Effector memory CD4-positive, alpha-beta T cell (primary cell): ENCODE measurements around the gene MAN2B2.
"Not testable (repeated sequence)": the region's sequence is repeated elsewhere in the genome, so short reads cannot be mapped to it uniquely, and the experiment has no call there.

ENCODE experiments used
- DNase-seq, 3 donors: peaks; one replicate each; pipeline ENCODE4 v3.0.0-alpha.2; 2020
- H3K27ac ChIP-seq: 2 replicates; pipeline ENCODE4 v1.7.0; 2013; ENCODE audit warnings: mild to moderate bottlenecking, low read length, moderate library complexity; ENCODE audit not compliant: insufficient read depth, poor library complexity, severe bottlenecking
- H3K27me3 ChIP-seq: replicated peaks from 2 replicates; pipeline ENCODE4 v1.7.0; 2013; ENCODE audit warnings: mild to moderate bottlenecking, low read length; ENCODE audit not compliant: insufficient read depth, control insufficient read depth, poor library complexity, severe bottlenecking
- H3K36me3 ChIP-seq: 2 replicates; pipeline ENCODE4 v1.7.0; 2013; ENCODE audit warnings: mild to moderate bottlenecking, low read length, moderate library complexity; ENCODE audit not compliant: control insufficient read depth, insufficient read depth
- H3K4me1 ChIP-seq: 2 replicates; pipeline ENCODE4 v1.7.0; 2013; ENCODE audit warnings: low read length, mild to moderate bottlenecking; ENCODE audit not compliant: control insufficient read depth, insufficient read depth, poor library complexity, severe bottlenecking
- H3K4me3 ChIP-seq: 2 replicates; pipeline ENCODE4 v1.7.0; 2013; ENCODE audit warnings: low read length, low read depth, mild to moderate bottlenecking; ENCODE audit not compliant: insufficient read depth, poor library complexity, severe bottlenecking
- H3K9me3 ChIP-seq: 2 replicates; pipeline ENCODE4 v1.7.0; 2013; ENCODE audit warnings: mild to moderate bottlenecking, low read length, moderate library complexity; ENCODE audit not compliant: control insufficient read depth

Gene MAN2B2

DNA sequence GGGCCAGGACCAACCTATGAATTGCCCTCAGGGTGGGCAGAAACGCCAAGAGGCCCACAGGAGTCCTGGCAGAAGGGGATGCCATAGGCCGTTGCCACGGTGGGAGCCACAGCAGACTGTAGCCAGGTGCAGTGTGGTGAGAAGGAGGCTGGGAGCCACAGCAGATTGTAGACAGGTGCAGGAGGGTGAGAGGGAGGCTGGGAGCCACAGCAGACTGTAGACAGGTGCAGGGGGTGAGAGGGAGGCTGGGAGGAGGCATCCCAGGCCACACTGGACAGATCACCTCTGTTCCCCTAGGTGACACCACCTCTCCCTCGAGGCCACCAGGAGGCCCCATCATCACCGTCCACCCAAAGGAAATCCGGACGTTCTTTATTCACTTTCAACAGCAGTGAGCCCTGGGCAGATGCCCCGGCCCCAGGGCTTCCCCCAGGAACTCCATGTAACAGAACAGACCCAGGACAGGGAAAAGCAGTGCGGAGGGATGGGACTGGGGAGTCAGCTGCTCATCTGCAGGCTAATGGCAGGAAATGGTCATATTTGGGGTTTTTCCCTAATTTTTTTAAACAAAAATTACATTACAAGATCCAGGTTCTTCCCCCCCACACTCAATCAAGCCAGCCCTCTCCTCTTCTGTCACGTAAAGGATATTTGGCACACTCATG is 46.0 kb downstream of the MAN2B2 start:
- no peak overlapping the region for H3K27ac ChIP-seq
- no peaks in the 10 kb centered on the region for H3K27me3 ChIP-seq
- no peak overlapping the region for H3K4me3 ChIP-seq
- H3K9me3 ChIP-seq: no peaks in the 10 kb centered on the region
- H3K4me1 ChIP-seq: no peaks in the 10 kb centered on the region
- no peak for DNase-seq
- H3K36me3 ChIP-seq: peaks cover 38% of the 10 kb centered on the region

GRCh38 chr4:6621556-6621927 is 46.6 kb downstream of the MAN2B2 start:
- Histone ChIP-seq H3K27me3 (no peaks in the 10 kb centered on the region), H3K4me3 (no peak overlapping the region), H3K4me1 (no peaks in the 10 kb centered on the region), H3K27ac (no peak overlapping the region), H3K9me3 (no peaks in the 10 kb centered on the region), H3K36me3 (peaks cover 33% of the 10 kb centered on the region)
- DNase-seq: no peak

GRCh38 chr4:6622744-6623143 is 47.8 kb downstream of the MAN2B2 start:
- no peak overlapping the region for H3K27ac ChIP-seq
- no peak for DNase-seq

GRCh38 chr4:6625256-6625655 is 50.3 kb downstream of the MAN2B2 start:
- no peak for DNase-seq
- Histone ChIP-seq H3K36me3 (no peaks in the 10 kb centered on the region), H3K4me3 (no peak overlapping the region), H3K9me3 (no peaks in the 10 kb centered on the region), H3K27ac (no peak overlapping the region), H3K27me3 (no peaks in the 10 kb centered on the region), H3K4me1 (no peaks in the 10 kb centered on the region)

More at GRCh38 chr4:6622744-6623143, 47.8 kb downstream of the MAN2B2 start:
- no peak overlapping the region for H3K4me3 ChIP-seq
- no peaks in the 10 kb centered on the region for H3K9me3 ChIP-seq
- no peaks in the 10 kb centered on the region for H3K4me1 ChIP-seq
- no peaks in the 10 kb centered on the region for H3K27me3 ChIP-seq
- peaks cover 22% of the 10 kb centered on the region for H3K36me3 ChIP-seq

DNA sequence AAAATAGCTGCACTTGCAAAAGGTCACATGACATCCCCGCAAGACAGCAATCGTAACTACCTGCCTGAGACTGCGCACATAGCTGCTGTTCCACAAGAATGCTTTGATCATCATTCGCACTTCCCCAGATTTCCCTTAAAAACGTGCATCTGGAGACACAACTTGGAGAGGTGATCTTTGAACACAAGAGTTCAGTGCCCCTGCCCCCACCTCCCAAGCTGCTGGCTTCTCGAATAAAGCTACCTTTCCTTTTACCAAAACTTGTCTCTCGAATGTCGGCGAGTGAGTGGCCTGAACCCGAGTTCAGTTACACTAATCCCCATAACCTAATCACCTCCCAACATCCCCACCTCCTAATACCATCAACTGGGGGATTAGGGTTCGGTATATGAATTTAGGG is 51.1 kb downstream of the MAN2B2 start:
- Histone ChIP-seq H3K9me3 (no peaks in the 10 kb centered on the region), H3K36me3 (no peaks in the 10 kb centered on the region), H3K4me1 (no peaks in the 10 kb centered on the region), H3K4me3 (no peak overlapping the region), H3K27me3 (no peaks in the 10 kb centered on the region), H3K27ac (no peak overlapping the region)
- no peak for DNase-seq

GRCh38 chr4:6627832-6628231 is 52.8 kb downstream of the MAN2B2 start:
- Histone ChIP-seq H3K27ac (no peak overlapping the region), H3K36me3 (no peaks in the 10 kb centered on the region), H3K9me3 (no peaks in the 10 kb centered on the region), H3K27me3 (no peaks in the 10 kb centered on the region), H3K4me1 (no peaks in the 10 kb centered on the region), H3K4me3 (no peak overlapping the region)
- DNase-seq: no peak

GRCh38 chr4:6628484-6628883 is 53.5 kb downstream of the MAN2B2 start:
- H3K36me3 ChIP-seq, H3K4me3 ChIP-seq, H3K9me3 ChIP-seq, H3K27me3 ChIP-seq, DNase-seq, H3K4me1 ChIP-seq, H3K27ac ChIP-seq: not testable (repeated sequence)

DNA sequence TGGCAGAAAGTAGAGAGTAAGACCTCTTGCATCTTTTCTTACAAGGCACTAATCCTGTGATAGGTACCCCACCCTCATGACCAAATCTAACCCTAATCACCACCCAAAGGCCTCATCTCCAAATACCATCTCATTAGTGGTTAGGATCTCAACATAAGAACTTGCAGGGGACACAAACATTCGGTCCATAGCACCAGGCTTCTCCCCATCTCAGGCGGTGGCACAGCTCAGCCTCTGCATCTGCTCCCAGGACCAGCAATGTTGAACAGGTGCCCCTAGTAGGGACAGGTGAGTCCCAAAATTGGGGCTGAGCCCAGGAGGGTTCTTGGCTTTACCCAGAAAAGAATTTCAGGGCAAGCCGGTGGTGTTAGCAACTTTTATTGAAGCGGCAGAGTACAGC is 57.1 kb downstream of the MAN2B2 start:
- Histone ChIP-seq H3K9me3 (no peaks in the 10 kb centered on the region), H3K36me3 (no peaks in the 10 kb centered on the region), H3K27ac (no peak overlapping the region), H3K4me3 (no peak overlapping the region), H3K27me3 (no peaks in the 10 kb centered on the region), H3K4me1 (no peaks in the 10 kb centered on the region)
- DNase-seq: no peak

GRCh38 chr4:6633091-6633906 is 58.3 kb downstream of the MAN2B2 start:
- DNase-seq: no peak
- H3K27ac ChIP-seq: no peak overlapping the region
- H3K36me3 ChIP-seq: no peaks in the 10 kb centered on the region
- H3K4me1 ChIP-seq: no peaks in the 10 kb centered on the region
- no peaks in the 10 kb centered on the region for H3K9me3 ChIP-seq
- no peaks in the 10 kb centered on the region for H3K27me3 ChIP-seq
- H3K4me3 ChIP-seq: no peak overlapping the region

GRCh38 chr4:6634746-6635145 is 59.8 kb downstream of the MAN2B2 start:
- H3K27ac ChIP-seq: no peak overlapping the region
- no peaks in the 10 kb centered on the region for H3K9me3 ChIP-seq
- no peak for DNase-seq
- no peaks in the 10 kb centered on the region for H3K27me3 ChIP-seq
- H3K4me1 ChIP-seq: no peaks in the 10 kb centered on the region
- no peak overlapping the region for H3K4me3 ChIP-seq
- no peaks in the 10 kb centered on the region for H3K36me3 ChIP-seq
